ENCODE results near the gene REXO1. TPM values are rescaled to one million over a fixed set of nuclear protein-coding genes. Genes with fewer than 3 reads are reported as not detected.

REXO1 gene
- total and polyA plus RNA-seq, 9 of the 15 experiments (the other 6 are each of a cell fraction or from before 2014, with no cell fraction given) = 0.04 to 63.3 (median 15.8) TPM

DNA sequence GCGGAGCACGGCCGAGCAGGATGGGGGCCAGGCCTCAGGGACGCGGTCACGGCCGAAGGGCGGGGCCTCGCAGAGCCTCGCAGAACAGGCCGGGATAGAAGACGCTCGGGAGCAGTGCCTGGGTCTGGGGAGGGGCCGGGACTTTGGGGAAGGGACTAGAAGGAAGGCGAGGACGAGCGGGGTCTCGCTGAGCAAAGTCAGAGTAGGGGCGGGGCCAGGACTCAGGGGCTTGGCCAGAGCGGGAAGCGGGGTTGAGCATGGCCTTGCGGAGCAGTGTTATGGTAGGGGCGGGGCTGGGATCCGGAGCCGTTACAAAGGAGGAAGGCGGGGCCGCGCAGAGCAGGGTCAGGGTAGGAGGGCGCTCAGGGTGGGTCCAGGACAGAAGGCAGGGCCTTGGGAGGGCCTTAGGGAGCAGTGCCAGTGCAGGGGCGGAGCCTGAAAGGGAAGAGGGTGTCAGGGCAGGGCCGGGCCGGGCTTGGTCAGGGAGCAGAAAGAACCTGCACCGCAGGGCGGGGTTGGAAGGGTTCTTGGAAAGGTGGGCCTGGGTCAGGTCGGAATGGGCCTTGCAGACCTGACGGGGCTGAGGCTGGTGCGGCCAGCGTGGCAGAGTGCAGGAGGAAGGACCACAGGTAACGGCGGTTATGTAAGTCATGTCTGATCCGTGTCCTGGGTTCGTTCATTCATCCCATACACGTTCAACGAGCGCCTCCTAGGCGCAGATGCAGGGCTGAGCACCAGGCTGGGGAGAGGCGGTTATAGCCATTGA, 35.7 kb downstream of the REXO1 start (continued):
- TF ChIP-seq, protein P1, sequence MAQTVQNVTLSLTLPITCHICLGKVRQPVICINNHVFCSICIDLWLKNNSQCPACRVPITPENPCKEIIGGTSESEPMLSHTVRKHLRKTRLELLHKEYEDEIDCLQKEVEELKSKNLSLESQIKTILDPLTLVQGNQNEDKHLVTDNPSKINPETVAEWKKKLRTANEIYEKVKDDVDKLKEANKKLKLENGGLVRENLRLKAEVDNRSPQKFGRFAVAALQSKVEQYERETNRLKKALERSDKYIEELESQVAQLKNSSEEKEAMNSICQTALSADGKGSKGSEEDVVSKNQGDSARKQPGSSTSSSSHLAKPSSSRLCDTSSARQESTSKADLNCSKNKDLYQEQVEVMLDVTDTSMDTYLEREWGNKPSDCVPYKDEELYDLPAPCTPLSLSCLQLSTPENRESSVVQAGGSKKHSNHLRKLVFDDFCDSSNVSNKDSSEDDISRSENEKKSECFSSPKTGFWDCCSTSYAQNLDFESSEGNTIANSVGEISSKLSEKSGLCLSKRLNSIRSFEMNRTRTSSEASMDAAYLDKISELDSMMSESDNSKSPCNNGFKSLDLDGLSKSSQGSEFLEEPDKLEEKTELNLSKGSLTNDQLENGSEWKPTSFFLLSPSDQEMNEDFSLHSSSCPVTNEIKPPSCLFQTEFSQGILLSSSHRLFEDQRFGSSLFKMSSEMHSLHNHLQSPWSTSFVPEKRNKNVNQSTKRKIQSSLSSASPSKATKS (CRISPR knock-in tag; IDR thresholded peaks at IDR 0.05) = no peak
- TF ChIP-seq ADNP (tag; IDR thresholded peaks at IDR 0.05) (no peak), KLF10 (CRISPR knock-in tag; IDR thresholded peaks at IDR 0.05) (no peak), STAG1 (CRISPR knock-in tag; IDR thresholded peaks at IDR 0.05; ENCODE audit: borderline replicate concordance) (peak; percentile 24; the same call in 1 of the 2 replicates), ZKSCAN3 (CRISPR knock-in tag; IDR thresholded peaks at IDR 0.05) (no peak), RBM39 (optimal IDR thresholded peaks at IDR 0.05; ENCODE audit: low read depth, low read length) (no peak), SPI1 (IDR thresholded peaks at IDR 0.05; ENCODE audit: borderline replicate concordance, low read depth, low read length) (0 out of 2 replicates have a peak, but pooled peaks have one; percentile 44), PYGO2 (tag; IDR thresholded peaks at IDR 0.05) (no peak), TRIM25 (IDR thresholded peaks at IDR 0.05; ENCODE audit: borderline replicate concordance) (no peak), BHLHE40 (IDR thresholded peaks at IDR 0.05; ENCODE audit: low read length) (no peak), DNMT1 (IDR thresholded peaks at IDR 0.05) (no peak), SIN3A (IDR thresholded peaks at IDR 0.05; ENCODE audit: borderline replicate concordance in 2 of 2, control insufficient read depth in 1 of 2, low read depth in 2 of 2, low read length in 2 of 2) (no peak), JUND (IDR thresholded peaks at IDR 0.05; ENCODE audit: borderline replicate concordance, low read depth, low read length) (no peak), JUND (tag; IDR thresholded peaks at IDR 0.05; ENCODE audit: borderline replicate concordance, low read depth, low read length) (no peak; the same call in 2 of the 3 replicates), SMARCA4 (IDR thresholded peaks at IDR 0.05) (no peak), RBBP5 (IDR thresholded peaks at IDR 0.05; ENCODE audit: borderline replicate concordance, insufficient read depth, low read length, poor library complexity, severe bottlenecking) (peak; percentile 34), FOXJ3 (CRISPR knock-in tag; IDR thresholded peaks at IDR 0.05) (no peak)
- TF ChIP-seq, protein P2, sequence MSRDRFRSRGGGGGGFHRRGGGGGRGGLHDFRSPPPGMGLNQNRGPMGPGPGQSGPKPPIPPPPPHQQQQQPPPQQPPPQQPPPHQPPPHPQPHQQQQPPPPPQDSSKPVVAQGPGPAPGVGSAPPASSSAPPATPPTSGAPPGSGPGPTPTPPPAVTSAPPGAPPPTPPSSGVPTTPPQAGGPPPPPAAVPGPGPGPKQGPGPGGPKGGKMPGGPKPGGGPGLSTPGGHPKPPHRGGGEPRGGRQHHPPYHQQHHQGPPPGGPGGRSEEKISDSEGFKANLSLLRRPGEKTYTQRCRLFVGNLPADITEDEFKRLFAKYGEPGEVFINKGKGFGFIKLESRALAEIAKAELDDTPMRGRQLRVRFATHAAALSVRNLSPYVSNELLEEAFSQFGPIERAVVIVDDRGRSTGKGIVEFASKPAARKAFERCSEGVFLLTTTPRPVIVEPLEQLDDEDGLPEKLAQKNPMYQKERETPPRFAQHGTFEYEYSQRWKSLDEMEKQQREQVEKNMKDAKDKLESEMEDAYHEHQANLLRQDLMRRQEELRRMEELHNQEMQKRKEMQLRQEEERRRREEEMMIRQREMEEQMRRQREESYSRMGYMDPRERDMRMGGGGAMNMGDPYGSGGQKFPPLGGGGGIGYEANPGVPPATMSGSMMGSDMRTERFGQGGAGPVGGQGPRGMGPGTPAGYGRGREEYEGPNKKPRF (IDR thresholded peaks at IDR 0.05; ENCODE audit: low read depth, low read length) = no peak
- TF ChIP-seq, protein P3, sequence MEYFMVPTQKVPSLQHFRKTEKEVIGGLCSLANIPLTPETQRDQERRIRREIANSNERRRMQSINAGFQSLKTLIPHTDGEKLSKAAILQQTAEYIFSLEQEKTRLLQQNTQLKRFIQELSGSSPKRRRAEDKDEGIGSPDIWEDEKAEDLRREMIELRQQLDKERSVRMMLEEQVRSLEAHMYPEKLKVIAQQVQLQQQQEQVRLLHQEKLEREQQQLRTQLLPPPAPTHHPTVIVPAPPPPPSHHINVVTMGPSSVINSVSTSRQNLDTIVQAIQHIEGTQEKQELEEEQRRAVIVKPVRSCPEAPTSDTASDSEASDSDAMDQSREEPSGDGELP (CRISPR knock-in tag; IDR thresholded peaks at IDR 0.05; ENCODE audit: borderline replicate concordance) = peak; percentile 58

Measured in K562 (cell line).